GM12878 (cell line): ENCODE data around the gene CDK4. TPM values are rescaled to one million over a fixed set of nuclear protein-coding genes. Genes with fewer than 3 reads are reported as not detected.
"Not testable (repeated sequence)": the region's sequence is repeated elsewhere in the genome, so short reads cannot be mapped to it uniquely, and the experiment has no call there.

ENCODE experiments used
- ATAC-seq: fragments of 200-7000 bp; cut with Tn5 transposase; 3 replicates; pipeline ENCODE4 v1.9.1; 2020; ENCODE audit warnings: mild to moderate bottlenecking, moderate library complexity
- BruUV-seq: library from RNA; stranded (reverse); fragments of 400-500 nt; replicated peaks from 2 replicates; lab custom pipeline; 2021; lab: Mats Ljungman, UMichigan
- CTCF ChIA-PET: fragments of 300-600 bp; sonication (Branson Sonifier 250); formaldehyde crosslinking; extraction: SDS; loops from one replicate; lab custom pipeline; 2021; ENCODE audit warnings: inconsistent platforms; lab: Yijun Ruan, JAX
- POLR2A ChIA-PET: fragments of 350-600 bp; formaldehyde crosslinking; extraction: SDS; loops from one replicate; lab custom pipeline; 2021; ENCODE audit warnings: inconsistent platforms; lab: Charles Lee
- RAD21 ChIA-PET: fragments of 300-600 bp; sonication (Branson Sonifier 250); formaldehyde crosslinking; loops from one replicate; lab custom pipeline; 2023; ENCODE audit warnings: antibody characterized with exemption; ENCODE audit not compliant: unreplicated experiment; lab: Charles Lee
- SMC1A ChIA-PET: fragments of 300-600 bp; sonication (Branson Sonifier 250); formaldehyde crosslinking; loops from one replicate; lab custom pipeline; 2023; ENCODE audit not compliant: unreplicated experiment, uncharacterized antibody; lab: Charles Lee
- DNase-seq: peaks from one replicate; pipeline ENCODE4 v3.0.0-alpha.2; 2011; ENCODE audit warnings: low read depth, low spot score
- FAIRE-seq: peaks from 3 replicates; lab custom pipeline; 2011; peaks lifted over from hg19 to GRCh38; lab: Jason Lieb, UNC
- H2AFZ ChIP-seq: 2 replicates; pipeline ENCODE4 v1.6.0; 2011; ENCODE audit warnings: low read depth, low read length, control low read depth; ENCODE audit not compliant: control insufficient read depth
- H3K27ac ChIP-seq: 2 replicates; pipeline ENCODE4 v1.5.1; 2011; ENCODE audit warnings: control low read depth; ENCODE audit not compliant: control insufficient read depth, insufficient read depth
- H3K27me3 ChIP-seq, 2 experiments: replicated peaks in 1 of 2; 2 replicates each; pipeline versions ENCODE4 v1.6.0 to v1.6.1; 2011; ENCODE audit warnings: low read length in 1 of 2; ENCODE audit not compliant: control insufficient read depth in 2 of 2, insufficient read depth in 2 of 2
- H3K36me3 ChIP-seq, 2 experiments: 2 replicates each; pipeline ENCODE4 v1.5.1; 2011; ENCODE audit warnings: low read length in 1 of 2; ENCODE audit not compliant: control insufficient read depth in 2 of 2, insufficient read depth in 2 of 2
- H3K4me1 ChIP-seq: 2 replicates; pipeline ENCODE4 v1.6.1; 2011; ENCODE audit warnings: mild to moderate bottlenecking, low read length, moderate library complexity, mixed read lengths; ENCODE audit not compliant: control insufficient read depth, insufficient read depth
- H3K4me2 ChIP-seq: 2 replicates; pipeline ENCODE4 v1.6.0; 2011; ENCODE audit warnings: control low read depth; ENCODE audit not compliant: control insufficient read depth, insufficient read depth
- H3K4me3 ChIP-seq: fragments of 200-600 bp; sonication (generic); 2 replicates; pipeline ENCODE4 v1.5.1; 2016
- H3K79me2 ChIP-seq: 2 replicates; pipeline ENCODE4 v1.6.0; 2011; ENCODE audit warnings: low read length; ENCODE audit not compliant: control insufficient read depth, insufficient read depth
- H3K9ac ChIP-seq: 2 replicates; pipeline ENCODE4 v1.8.0; 2011; ENCODE audit warnings: low read length, control low read depth, mixed read lengths; ENCODE audit not compliant: control insufficient read depth, insufficient read depth
- H3K9me3 ChIP-seq: replicated peaks from 3 replicates; pipeline ENCODE4 v1.5.1; 2011; ENCODE audit warnings: mild to moderate bottlenecking, low read length; ENCODE audit not compliant: control insufficient read depth, insufficient read depth
- H4K20me1 ChIP-seq: 2 replicates; pipeline ENCODE4 v1.6.0; 2011; ENCODE audit not compliant: control insufficient read depth, insufficient read depth
- CEBPB ChIP-seq, 2 experiments: fragments of 150-350 bp in 1 of 2; IDR thresholded peaks; 2 replicates each; pipeline ENCODE4 v1.6.1; 2012 to 2014; ENCODE audit warnings: low read depth in 2 of 2, low read length in 2 of 2, borderline replicate concordance in 1 of 2, inconsistent platforms in 1 of 2
- WGBS: methylation state at CpG from one replicate; pipeline ENCODE4 v1.1.6; 2016; ENCODE audit warnings: low lambda C conversion rate; ENCODE audit not compliant: insufficient replicate concordance, insufficient coverage; ENCODE audit errors: missing lambda C conversion rate; 5-methylcytosine and 5-hydroxymethylcytosine counted together
- in situ Hi-C: fragments of 300-500 bp; cut with MboI; formaldehyde crosslinking; loops from 9 replicates; pipeline ENCODE4 v1.14.3; 2018; ENCODE audit warnings: mixed read lengths
- intact Hi-C: fragments of 100-400 bp; cut with micrococcal nuclease; formaldehyde crosslinking; loops from one replicate; pipeline ENCODE4 v1.14.2; 2022; ENCODE audit not compliant: unreplicated experiment
- polyA plus RNA-seq, 11 experiments: library from polyadenylated mRNA; depleted of rRNA in 4 of 11; unstranded in 6 of 11; stranded (reverse) in 5 of 11; fragments of >200 nt; fragmentation: Nextera tagmentation in 4 of 11; fragmentation: Illumina TruSeq in 1 of 11; extraction: Ambion mirVana in 4 of 11; extraction: Trizol in 1 of 11; gene quantifications; 1 replicate in 1 of 11; 2 replicates in 10 of 11; pipeline versions ENCODE4 v1.2.1 to v1.2.3, GENCODE V29; 2011 to 2016; ENCODE audit warnings: inconsistent platforms in 2 of 11, missing spikeins in 2 of 11, low read depth in 1 of 11
- total RNA-seq, 4 experiments: library from RNA; depleted of rRNA in 3 of 4; stranded (reverse); fragments of >200 nt in 3 of 4; fragmentation: Illumina TruSeq in 1 of 4; extraction: Trizol in 1 of 4; gene quantifications; 2 replicates each; pipeline versions ENCODE4 v1.2.1 to v1.2.3, GENCODE V29; 2013 to 2021

CDK4 gene
- total and polyA plus RNA-seq, 10 of the 15 experiments (the other 5 are each of a cell fraction or from before 2014, with no cell fraction given), result 26.1 to 385 (median 221) TPM

DNA sequence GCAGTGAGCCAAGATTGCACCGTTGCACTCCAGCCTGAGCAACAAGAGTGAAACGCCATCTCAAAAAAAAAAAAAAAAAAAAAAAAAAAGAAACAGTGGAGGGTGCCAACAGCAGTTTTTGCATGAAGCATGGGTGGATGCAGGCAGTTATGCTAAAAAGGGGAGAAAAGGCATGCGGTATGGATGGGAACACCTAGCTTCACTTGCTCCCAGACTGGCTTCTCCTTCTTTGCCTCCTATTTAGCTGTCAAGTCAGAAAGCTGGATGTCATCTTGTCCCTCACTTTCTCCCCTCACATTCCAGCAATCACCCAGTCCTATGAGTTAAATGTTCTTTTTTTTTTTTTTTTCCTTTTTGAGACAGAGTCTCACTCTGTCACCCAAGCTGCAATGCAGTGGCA lies 22.9 kb upstream of the CDK4 start:
- Histone ChIP-seq H3K4me1 (peaks cover 3% of the 10 kb centered on the region), H3K4me2 (no peak overlapping the region), H3K27me3 (no peaks in the 10 kb centered on the region), H3K9ac (no peak overlapping the region), H3K36me3 (peaks cover 0 to 4% of the 10 kb centered on the region in 2 experiments; a peak in 1 of 4 replicates), H3K4me3 (no peak overlapping the region), H3K79me2 (no peaks in the 10 kb centered on the region), H3K27ac (no peak overlapping the region), H2AFZ (no peak overlapping the region), H4K20me1 (no peaks in the 10 kb centered on the region), H3K9me3 (no peaks in the 10 kb centered on the region)
- RAD21 ChIA-PET, result interaction anchor here (0.7 kb wide), 1 partner anchor 650 kb away, joined by 3 read pairs; no protein-coding TSS in a partner anchor
- SMC1A ChIA-PET, result interaction anchor here (0.7 kb wide), 1 partner anchor 17 kb away, joined by 3 read pairs; no protein-coding TSS in a partner anchor
- CTCF ChIA-PET, result interaction anchor here (0.6 to 3.0 kb wide), 7 partner anchors 9 to 108 kb away, joined by 3 to 10 read pairs (median 3); no protein-coding TSS in a partner anchor
- intact Hi-C loops (no loop called here), in situ Hi-C loops (no loop called here)
- POLR2A ChIA-PET, result interaction anchor here (0.6 to 1.4 kb wide), 2 partner anchors 19 to 52 kb away, joined by 3 to 8 read pairs; no protein-coding TSS in a partner anchor
- no peak for DNase-seq
- FAIRE-seq, result no peak
- WGBS, result 100% methylated on average over 1 of the region's 3 CpGs
- ATAC-seq, result no peak
- TF ChIP-seq CEBPB (IDR thresholded peaks at IDR 0.05; ENCODE audit: borderline replicate concordance in 1 of 2, low read depth in 2 of 2, low read length in 2 of 2), result no peak
- BruUV-seq, result no TSS peak

DNA sequence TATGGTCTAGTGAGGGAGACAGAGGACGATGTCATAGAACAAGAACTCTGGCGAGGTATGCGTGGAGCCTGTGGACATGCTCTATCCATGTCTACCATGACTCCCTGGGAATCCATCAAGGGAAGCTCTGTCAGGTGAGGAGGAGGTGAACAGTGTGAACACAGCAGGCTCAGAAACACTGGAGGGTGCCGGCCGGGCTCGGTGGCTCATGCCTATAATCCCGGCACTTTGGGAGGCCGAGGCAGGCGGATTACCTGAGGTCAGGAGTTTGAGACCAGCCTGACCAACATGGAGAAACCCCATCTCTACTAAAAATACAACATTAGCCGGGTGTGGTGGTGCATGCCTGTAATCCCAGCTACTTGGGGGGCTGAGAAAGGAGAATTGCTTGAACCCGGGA lies 22.5 kb upstream of the CDK4 start:
- FAIRE-seq, H3K27me3 ChIP-seq, H3K4me3 ChIP-seq, H3K4me2 ChIP-seq, H2AFZ ChIP-seq, intact Hi-C loops, H3K79me2 ChIP-seq, ATAC-seq, H3K9ac ChIP-seq, H3K27ac ChIP-seq, DNase-seq, H3K9me3 ChIP-seq, BruUV-seq, SMC1A ChIA-PET, H4K20me1 ChIP-seq, in situ Hi-C loops, RAD21 ChIA-PET, H3K4me1 ChIP-seq, H3K36me3 ChIP-seq: not testable (repeated sequence)
- ChIA-PET POLR2A (interaction anchor here (0.6 to 1.4 kb wide), 2 partner anchors 18 to 51 kb away, joined by 3 to 8 read pairs; no protein-coding TSS in a partner anchor), CTCF (interaction anchor here (0.7 to 3.0 kb wide), 6 partner anchors 10 to 139 kb away, joined by 3 to 10 read pairs (median 4); no protein-coding TSS in a partner anchor)
- WGBS, result 96% methylated on average over 11 of the region's 11 CpGs
